Measurements from ENCODE around the gene SNORC. TPM values are rescaled to one million over a fixed set of nuclear protein-coding genes. Genes with fewer than 3 reads are reported as not detected.

SNORC gene
- total and polyA plus RNA-seq, 2 of the 13 experiments (the other 11 are each of a cell fraction or from before 2014, with no cell fraction given) = 59.1 to 86.1 TPM

DNA sequence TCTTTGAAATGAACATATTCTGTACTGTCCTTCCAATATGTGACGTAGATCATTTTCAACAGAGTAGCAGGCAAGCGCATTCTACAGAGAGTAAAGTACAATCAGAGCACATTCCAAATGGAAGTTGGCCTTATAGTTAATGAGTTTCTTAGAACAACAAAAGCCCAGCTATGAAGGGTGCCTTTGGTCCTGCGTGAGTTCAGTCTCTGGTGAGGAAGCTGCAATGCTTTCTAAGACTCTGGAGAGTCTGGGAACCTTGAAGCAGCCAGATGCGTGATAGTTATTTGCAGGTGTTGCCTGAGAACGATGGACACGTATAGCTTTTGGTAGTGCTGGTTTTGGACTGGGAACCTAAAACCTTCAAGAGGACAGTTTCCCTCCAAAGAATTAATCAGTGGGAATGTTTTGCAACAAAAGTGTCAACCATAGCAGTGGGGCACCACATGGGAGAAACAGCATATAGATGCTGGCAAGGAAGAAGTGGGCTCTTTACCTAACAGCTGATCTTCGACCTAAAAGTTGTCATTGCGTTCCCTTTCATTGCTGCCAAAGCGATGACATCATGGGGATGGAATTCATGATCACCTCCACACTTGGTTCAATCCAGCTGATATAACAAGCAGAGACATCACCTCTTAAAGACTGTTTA, 9.3 kb upstream of the SNORC start:
- H3K9ac ChIP-seq (ENCODE audit: insufficient read depth, low read depth, low read length) = peak overlapping the region; percentile 69
- H3K4me1 ChIP-seq (ENCODE audit: insufficient read depth, low read length) = peaks cover 81% of the 10 kb centered on the region
- H3K4me2 ChIP-seq (ENCODE audit: low read depth, low read length) = peak overlapping the region; percentile 78
- peak; percentile 91 for DNase-seq (ENCODE audit: low spot score)
- H3K9me3 ChIP-seq (ENCODE audit: low read length) = no peaks in the 10 kb centered on the region
- WGBS (ENCODE audit: low lambda C conversion rate) = 23% methylated on average over 9 of the region's 9 CpGs
- peaks cover 3% of the 10 kb centered on the region for H3K79me2 ChIP-seq (ENCODE audit: insufficient read depth, low read length)
- peak; percentile 30 for FAIRE-seq
- TSS peak; percentile 41 for BruUV-seq (replicated peaks)
- peak overlapping the region in 1 of 3 experiments; percentile 3; a peak in 1 of 6 replicates for H3K4me3 ChIP-seq (replicated peaks in 1 of 3; ENCODE audit: insufficient read depth in 1 of 3, low read depth in 2 of 3, low read length in 3 of 3)
- no peak overlapping the region for H2AFZ ChIP-seq (ENCODE audit: low read length)
- ChIA-PET CTCF (ENCODE audit: low intra/inter-chr PET ratio, low total read pairs) (no interaction called here), POLR2A (interaction anchor here (0.9 to 11.3 kb wide), 5 partner anchors 11 to 200 kb away, joined by 5 to 297 read pairs (median 6); partner anchors contain the start of genes INPP5D and SNORC)
- intact Hi-C loops (cut with micrococcal nuclease; ENCODE audit: unreplicated experiment) = no loop called here
- peaks cover 7 to 14% of the 10 kb centered on the region in 2 experiments; a peak in 1 of 5 replicates for H3K36me3 ChIP-seq (replicated peaks in 1 of 2; ENCODE audit: control insufficient read depth in 1 of 2, insufficient read depth in 2 of 2, low read length in 2 of 2)
- ATAC-seq = peak; percentile 79
- no peaks in the 10 kb centered on the region for H3K27me3 ChIP-seq (ENCODE audit: control insufficient read depth in 1 of 2, insufficient read depth in 2 of 2, low read length in 2 of 2)
- in situ Hi-C loops (cut with HindIII; ENCODE audit: extremely low pct_ligation_motif_present, low pct_unique_long_range_greater_than_20kb) = no loop called here
- H3K27ac ChIP-seq (ENCODE audit: extremely low read length, insufficient read depth, low read length) = peak overlapping the region; percentile 94
- H4K20me1 ChIP-seq (ENCODE audit: insufficient read depth, low read length) = no peaks in the 10 kb centered on the region
- TF ChIP-seq RFXANK (CRISPR knock-in tag; IDR thresholded peaks at IDR 0.05) (0 out of 2 replicates have a peak, but pooled peaks have one; percentile 30), NCOA2 (CRISPR knock-in tag; IDR thresholded peaks at IDR 0.05) (peak; percentile 39; the same call in 1 of the 2 replicates), ZBTB26 (CRISPR knock-in tag; IDR thresholded peaks at IDR 0.05; ENCODE audit: borderline replicate concordance) (peak; percentile 66; the same call in 1 of the 2 replicates), RBFOX2 (IDR thresholded peaks at IDR 0.05; ENCODE audit: low read depth, low read length) (0 out of 2 replicates have a peak, but pooled peaks have one; percentile 37), MEF2D (CRISPR knock-in tag; IDR thresholded peaks at IDR 0.05) (peak; percentile 74), PAXIP1 (CRISPR knock-in tag; conservative IDR thresholded peaks at IDR 0.05) (peak; percentile 86), AGO2 (optimal IDR thresholded peaks at IDR 0.05; ENCODE audit: low read depth, low read length) (no peak), HMG20A (CRISPR knock-in tag; IDR thresholded peaks at IDR 0.05; ENCODE audit: borderline replicate concordance) (peak; percentile 52; the same call in 1 of the 2 replicates)
- TF ChIP-seq, protein P1, sequence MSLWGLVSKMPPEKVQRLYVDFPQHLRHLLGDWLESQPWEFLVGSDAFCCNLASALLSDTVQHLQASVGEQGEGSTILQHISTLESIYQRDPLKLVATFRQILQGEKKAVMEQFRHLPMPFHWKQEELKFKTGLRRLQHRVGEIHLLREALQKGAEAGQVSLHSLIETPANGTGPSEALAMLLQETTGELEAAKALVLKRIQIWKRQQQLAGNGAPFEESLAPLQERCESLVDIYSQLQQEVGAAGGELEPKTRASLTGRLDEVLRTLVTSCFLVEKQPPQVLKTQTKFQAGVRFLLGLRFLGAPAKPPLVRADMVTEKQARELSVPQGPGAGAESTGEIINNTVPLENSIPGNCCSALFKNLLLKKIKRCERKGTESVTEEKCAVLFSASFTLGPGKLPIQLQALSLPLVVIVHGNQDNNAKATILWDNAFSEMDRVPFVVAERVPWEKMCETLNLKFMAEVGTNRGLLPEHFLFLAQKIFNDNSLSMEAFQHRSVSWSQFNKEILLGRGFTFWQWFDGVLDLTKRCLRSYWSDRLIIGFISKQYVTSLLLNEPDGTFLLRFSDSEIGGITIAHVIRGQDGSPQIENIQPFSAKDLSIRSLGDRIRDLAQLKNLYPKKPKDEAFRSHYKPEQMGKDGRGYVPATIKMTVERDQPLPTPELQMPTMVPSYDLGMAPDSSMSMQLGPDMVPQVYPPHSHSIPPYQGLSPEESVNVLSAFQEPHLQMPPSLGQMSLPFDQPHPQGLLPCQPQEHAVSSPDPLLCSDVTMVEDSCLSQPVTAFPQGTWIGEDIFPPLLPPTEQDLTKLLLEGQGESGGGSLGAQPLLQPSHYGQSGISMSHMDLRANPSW (CRISPR knock-in tag; IDR thresholded peaks at IDR 0.05; ENCODE audit: borderline replicate concordance) = no peak
- TF ChIP-seq, protein P2, sequence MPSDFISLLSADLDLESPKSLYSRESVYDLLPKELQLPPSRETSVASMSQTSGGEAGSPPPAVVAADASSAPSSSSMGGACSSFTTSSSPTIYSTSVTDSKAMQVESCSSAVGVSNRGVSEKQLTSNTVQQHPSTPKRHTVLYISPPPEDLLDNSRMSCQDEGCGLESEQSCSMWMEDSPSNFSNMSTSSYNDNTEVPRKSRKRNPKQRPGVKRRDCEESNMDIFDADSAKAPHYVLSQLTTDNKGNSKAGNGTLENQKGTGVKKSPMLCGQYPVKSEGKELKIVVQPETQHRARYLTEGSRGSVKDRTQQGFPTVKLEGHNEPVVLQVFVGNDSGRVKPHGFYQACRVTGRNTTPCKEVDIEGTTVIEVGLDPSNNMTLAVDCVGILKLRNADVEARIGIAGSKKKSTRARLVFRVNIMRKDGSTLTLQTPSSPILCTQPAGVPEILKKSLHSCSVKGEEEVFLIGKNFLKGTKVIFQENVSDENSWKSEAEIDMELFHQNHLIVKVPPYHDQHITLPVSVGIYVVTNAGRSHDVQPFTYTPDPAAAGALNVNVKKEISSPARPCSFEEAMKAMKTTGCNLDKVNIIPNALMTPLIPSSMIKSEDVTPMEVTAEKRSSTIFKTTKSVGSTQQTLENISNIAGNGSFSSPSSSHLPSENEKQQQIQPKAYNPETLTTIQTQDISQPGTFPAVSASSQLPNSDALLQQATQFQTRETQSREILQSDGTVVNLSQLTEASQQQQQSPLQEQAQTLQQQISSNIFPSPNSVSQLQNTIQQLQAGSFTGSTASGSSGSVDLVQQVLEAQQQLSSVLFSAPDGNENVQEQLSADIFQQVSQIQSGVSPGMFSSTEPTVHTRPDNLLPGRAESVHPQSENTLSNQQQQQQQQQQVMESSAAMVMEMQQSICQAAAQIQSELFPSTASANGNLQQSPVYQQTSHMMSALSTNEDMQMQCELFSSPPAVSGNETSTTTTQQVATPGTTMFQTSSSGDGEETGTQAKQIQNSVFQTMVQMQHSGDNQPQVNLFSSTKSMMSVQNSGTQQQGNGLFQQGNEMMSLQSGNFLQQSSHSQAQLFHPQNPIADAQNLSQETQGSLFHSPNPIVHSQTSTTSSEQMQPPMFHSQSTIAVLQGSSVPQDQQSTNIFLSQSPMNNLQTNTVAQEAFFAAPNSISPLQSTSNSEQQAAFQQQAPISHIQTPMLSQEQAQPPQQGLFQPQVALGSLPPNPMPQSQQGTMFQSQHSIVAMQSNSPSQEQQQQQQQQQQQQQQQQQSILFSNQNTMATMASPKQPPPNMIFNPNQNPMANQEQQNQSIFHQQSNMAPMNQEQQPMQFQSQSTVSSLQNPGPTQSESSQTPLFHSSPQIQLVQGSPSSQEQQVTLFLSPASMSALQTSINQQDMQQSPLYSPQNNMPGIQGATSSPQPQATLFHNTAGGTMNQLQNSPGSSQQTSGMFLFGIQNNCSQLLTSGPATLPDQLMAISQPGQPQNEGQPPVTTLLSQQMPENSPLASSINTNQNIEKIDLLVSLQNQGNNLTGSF (CRISPR knock-in tag; IDR thresholded peaks at IDR 0.05) = no peak
